Panc1 (cell line): ENCODE data around the gene ADCY2. TPM values are rescaled to one million over a fixed set of nuclear protein-coding genes. Genes with fewer than 3 reads are reported as not detected.

Experiments used
- ATAC-seq: fragments of 200-7000 bp; cut with Tn5 transposase; 2 replicates; pipeline ENCODE4 v1.9.1; 2020; ENCODE audit warnings: mild to moderate bottlenecking, moderate library complexity
- BruUV-seq: library from RNA; stranded (reverse); fragments of 400-500 nt; replicated peaks from 2 replicates; lab custom pipeline; 2021; lab: Mats Ljungman, UMichigan
- CTCF ChIA-PET: fragments of 300-600 bp; sonication (Branson Sonifier 250); formaldehyde crosslinking; loops from one replicate; lab custom pipeline; 2022; ENCODE audit warnings: antibody characterized with exemption; lab: Charles Lee
- POLR2A ChIA-PET: fragments of 300-600 bp; sonication (Branson Sonifier 250); formaldehyde crosslinking; loops from one replicate; lab custom pipeline; 2022; ENCODE audit warnings: antibody characterized with exemption; lab: Charles Lee
- DNase-seq: peaks from one replicate; pipeline ENCODE4 v3.0.0-alpha.2; 2010; ENCODE audit warnings: low read depth, low spot score
- H3K27ac ChIP-seq: 2 replicates; pipeline ENCODE4 v1.5.1; 2011; ENCODE audit warnings: mild to moderate bottlenecking, low read length, inconsistent platforms
- H3K27me3 ChIP-seq: fragments of 200-500 bp; sonication (Bioruptor generic); 2 replicates; pipeline ENCODE4 v1.6.0; 2014; ENCODE audit warnings: low read length, inconsistent platforms; ENCODE audit not compliant: control insufficient read depth, insufficient read depth
- H3K36me3 ChIP-seq: fragments of 200-500 bp; sonication (Bioruptor generic); 2 replicates; pipeline ENCODE4 v1.5.1; 2014; ENCODE audit warnings: inconsistent platforms, mild to moderate bottlenecking, low read length, moderate library complexity; ENCODE audit not compliant: control insufficient read depth, insufficient read depth
- H3K4me1 ChIP-seq: 2 replicates; pipeline ENCODE4 v1.5.1; 2011; ENCODE audit warnings: inconsistent platforms, mild to moderate bottlenecking, low read length, moderate library complexity; ENCODE audit not compliant: control insufficient read depth, insufficient read depth
- H3K4me3 ChIP-seq, 2 experiments: 2 replicates each; pipeline ENCODE4 v1.5.1; 2011 to 2012; ENCODE audit warnings: low read depth in 2 of 2, low read length in 2 of 2, mild to moderate bottlenecking in 2 of 2, inconsistent platforms in 1 of 2, moderate library complexity in 1 of 2
- H3K9me3 ChIP-seq: fragments of 200-500 bp; sonication (Bioruptor generic); 2 replicates; pipeline ENCODE4 v1.5.1; 2014; ENCODE audit warnings: low read depth, mild to moderate bottlenecking, inconsistent platforms, low read length, moderate library complexity; ENCODE audit not compliant: control insufficient read depth, insufficient read depth
- CTCF ChIP-seq: fragments of 450-650 bp; IDR thresholded peaks from 2 replicates; pipeline ENCODE4 v1.5.1; 2017; ENCODE audit warnings: mild to moderate bottlenecking
- POLR2AphosphoS5 ChIP-seq: IDR thresholded peaks from 2 replicates; pipeline ENCODE4 v1.6.1; 2012; ENCODE audit warnings: mild to moderate bottlenecking, low read depth, low read length, moderate library complexity
- REST ChIP-seq, 2 experiments: IDR thresholded peaks; 2 replicates each; pipeline ENCODE4 v1.6.1; 2011 to 2012; ENCODE audit warnings: low read depth in 2 of 2, control low read depth in 1 of 2, low read length in 1 of 2, mild to moderate bottlenecking in 1 of 2, moderate library complexity in 1 of 2; ENCODE audit not compliant: insufficient read depth in 1 of 2
- SIN3A ChIP-seq: IDR thresholded peaks from 2 replicates; pipeline ENCODE4 v1.6.1; 2012; ENCODE audit warnings: low read depth, mild to moderate bottlenecking, low read length, moderate library complexity, borderline replicate concordance; ENCODE audit not compliant: insufficient read depth
- TCF7L2 ChIP-seq: IDR thresholded peaks from 2 replicates; pipeline ENCODE4 v1.6.1; 2011; ENCODE audit warnings: mild to moderate bottlenecking, low read depth, low read length, inconsistent platforms
- in situ Hi-C: cut with HindIII; loops from 2 replicates; pipeline ENCODE4 v1.10.0; 2016; ENCODE audit warnings: low sequenced_read_pairs, low pct_unique_long_range_greater_than_20kb
- intact Hi-C: fragments of 100-400 bp; cut with micrococcal nuclease; formaldehyde crosslinking; loops from one replicate; pipeline ENCODE4 v1.10.0; 2022; ENCODE audit not compliant: unreplicated experiment
- total RNA-seq: library from RNA; stranded (reverse); gene quantifications from one replicate; pipeline ENCODE4 v1.2.1, GENCODE V29; 2021; ENCODE audit not compliant: unreplicated experiment

The ADCY2 gene
- total RNA-seq, 1 experiment from 2014 or later: 0.13 TPM

- no peaks in the 10 kb centered on the region for H3K27me3 ChIP-seq
- intact Hi-C loops (no loop called here), in situ Hi-C loops (no loop called here)
- DNase-seq: no peak
- H3K9me3 ChIP-seq: no peaks in the 10 kb centered on the region
- no peak for ATAC-seq
- H3K36me3 ChIP-seq: no peaks in the 10 kb centered on the region
- no peaks in the 10 kb centered on the region for H3K4me1 ChIP-seq
- H3K4me3 ChIP-seq: no peak overlapping the region
- POLR2A ChIA-PET: no interaction called here
- TF ChIP-seq CTCF (no peak), TCF7L2 (no peak), REST (IDR thresholded peaks at IDR 0.05; ENCODE audit: insufficient read depth in 1 of 2, low read depth in 2 of 2, low read length in 1 of 2) (no peak), SIN3A (no peak), POLR2AphosphoS5 (no peak)
- H3K27ac ChIP-seq: no peak overlapping the region
- CTCF ChIA-PET: no interaction called here
- no TSS peak for BruUV-seq
These were observed 257.1 kb downstream of the ADCY2 start for GRCh38 chr5:7653046-7653445.

GRCh38 chr5:7657153-7657552 is 261.2 kb downstream of the ADCY2 start:
- H3K4me3 ChIP-seq: no peak overlapping the region
- ATAC-seq (no peak), DNase-seq (no peak)
- POLR2A ChIA-PET: no interaction called here
- no peak overlapping the region for H3K27ac ChIP-seq
- no peaks in the 10 kb centered on the region for H3K9me3 ChIP-seq
- no peaks in the 10 kb centered on the region for H3K36me3 ChIP-seq
- no peaks in the 10 kb centered on the region for H3K4me1 ChIP-seq
- TF ChIP-seq POLR2AphosphoS5 (no peak), CTCF (no peak), REST (IDR thresholded peaks at IDR 0.05; ENCODE audit: insufficient read depth in 1 of 2, low read depth in 2 of 2, low read length in 1 of 2) (no peak), SIN3A (no peak)
- no peaks in the 10 kb centered on the region for H3K27me3 ChIP-seq
- intact Hi-C loops: no loop called here
- in situ Hi-C loops: no loop called here
- BruUV-seq: no TSS peak
- CTCF ChIA-PET: no interaction called here
